GM20000 (cell line): Measurements from ENCODE around the gene C1QB.

Source experiments
- DNase-seq: peaks from one replicate; pipeline ENCODE4 v3.0.0; 2012; ENCODE audit warnings: low spot score
- CTCF ChIP-seq: IDR thresholded peaks from 2 replicates; pipeline ENCODE4 v1.5.1; 2012; ENCODE audit warnings: mild to moderate bottlenecking, control low read depth; ENCODE audit errors: extremely low read depth, missing control alignments

The C1QB gene

GRCh38 chr1:22613572-22613918 lies 39.5 kb upstream of the C1QB start:
- TF ChIP-seq CTCF: no peak
- no peak for DNase-seq

GRCh38 chr1:22613951-22614350 lies 39.1 kb upstream of the C1QB start:
- TF ChIP-seq CTCF: no peak
- no peak for DNase-seq

GRCh38 chr1:22615886-22616285 lies 37.1 kb upstream of the C1QB start:
- DNase-seq: no peak
- TF ChIP-seq CTCF: no peak

- no peak for DNase-seq
- no peak for TF ChIP-seq CTCF
These were observed 36.5 kb upstream of the C1QB start for GRCh38 chr1:22616571-22616970.

- DNase-seq: no peak
- TF ChIP-seq CTCF: no peak
These were observed 35.0 kb upstream of the C1QB start for GRCh38 chr1:22618056-22618455.

GRCh38 chr1:22619252-22619651 lies 33.8 kb upstream of the C1QB start:
- no peak for DNase-seq
- TF ChIP-seq CTCF: no peak

- no peak for TF ChIP-seq CTCF
- DNase-seq: no peak
These were observed 33.2 kb upstream of the C1QB start for GRCh38 chr1:22619798-22620197.
